Mesothelial cell of epicardium (in vitro differentiated cells): ENCODE results near the gene RAET1L. TPM values are rescaled to one million over a fixed set of nuclear protein-coding genes. Genes with fewer than 3 reads are reported as not detected.
A peak's percentile ranks its signal among the peaks of the same experiment; 100 is the strongest.
"Not testable (repeated sequence)": the region's sequence is repeated elsewhere in the genome, so short reads cannot be mapped to it uniquely, and the experiment has no call there.

Experiments
- DNase-seq, 2 experiments: peaks; one replicate each; pipeline ENCODE4 v3.0.0; 2021; ENCODE audit warnings: low spot score in 2 of 2; ENCODE audit not compliant: unreplicated experiment in 2 of 2
- H3K27ac Mint-ChIP-seq: 2 replicates; pipeline ENCODE4 v1.8.0; 2021; ENCODE audit warnings: mixed read lengths
- H3K27me3 Mint-ChIP-seq: 2 replicates; pipeline ENCODE4 v1.8.0; 2021; ENCODE audit warnings: low read depth, mixed read lengths
- H3K36me3 Mint-ChIP-seq: 2 replicates; pipeline ENCODE4 v1.8.0; 2021; ENCODE audit warnings: mixed read lengths
- H3K4me1 Mint-ChIP-seq: 2 replicates; pipeline ENCODE4 v1.8.0; 2021; ENCODE audit warnings: mixed read lengths
- H3K4me3 Mint-ChIP-seq: 2 replicates; pipeline ENCODE4 v1.8.0; 2021; ENCODE audit warnings: mild to moderate bottlenecking, moderate library complexity, mixed read lengths
- H3K9me3 Mint-ChIP-seq: 2 replicates; pipeline ENCODE4 v1.8.0; 2021; ENCODE audit warnings: mixed read lengths
- CTCF ChIP-seq: fragments of 200-600 bp; sonication (generic); IDR thresholded peaks from one replicate; pipeline ENCODE4 v1.5.0; 2021; ENCODE audit warnings: antibody characterized with exemption; ENCODE audit not compliant: unreplicated experiment
- total RNA-seq: library from RNA; stranded (reverse); gene quantifications from 3 replicates; pipeline ENCODE4 v1.2.1, GENCODE V29; 2021

RAET1L gene
- total RNA-seq, 1 donor from 2014 or later, result not detected

DNA sequence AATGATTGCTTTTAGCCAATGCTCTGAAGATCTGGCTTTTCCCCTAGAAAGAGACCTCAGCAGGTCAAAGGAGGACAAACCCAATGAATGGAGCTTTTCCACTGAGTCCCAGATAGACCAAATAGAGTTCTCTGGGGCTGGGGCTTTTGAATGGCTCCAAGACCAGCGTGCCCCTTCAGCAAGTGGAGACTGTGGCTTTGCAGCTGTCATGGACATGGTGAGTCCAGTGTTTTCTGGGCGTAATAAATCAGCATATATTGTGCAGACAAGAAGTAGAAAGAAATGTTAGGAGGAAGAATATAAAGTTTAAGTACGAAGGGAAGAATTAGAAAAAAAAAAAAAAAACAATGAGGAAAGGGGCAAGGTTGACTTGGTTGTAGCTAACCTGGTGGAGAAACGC is 33.5 kb downstream of the RAET1L start:
- Mint-ChIP-seq H3K36me3 (peaks cover 11% of the 10 kb centered on the region), H3K4me3 (no peak overlapping the region), H3K9me3 (peaks cover 16% of the 10 kb centered on the region), H3K27ac (no peak overlapping the region), H3K4me1 (peaks cover 16% of the 10 kb centered on the region), H3K27me3 (peaks cover 99% of the 10 kb centered on the region)
- TF ChIP-seq CTCF, result no peak
- peak in 1 of 2 experiments; percentile 5 for DNase-seq

- not testable (repeated sequence) for H3K27ac Mint-ChIP-seq
- peak overlapping the region; percentile 49 for H3K4me3 Mint-ChIP-seq
- H3K36me3 Mint-ChIP-seq, result peaks cover 11% of the 10 kb centered on the region
- peaks cover 99% of the 10 kb centered on the region for H3K27me3 Mint-ChIP-seq
- DNase-seq, result peak in 1 of 2 experiments; percentile 27
- peaks cover 16% of the 10 kb centered on the region for H3K9me3 Mint-ChIP-seq
- H3K4me1 Mint-ChIP-seq, result peaks cover 16% of the 10 kb centered on the region
These were observed 33.9 kb downstream of the RAET1L start for GRCh38 chr6:149991472-149991795.

- Mint-ChIP-seq H3K4me3 (peak overlapping the region; percentile 49), H3K36me3 (peaks cover 11% of the 10 kb centered on the region), H3K4me1 (peaks cover 16% of the 10 kb centered on the region), H3K9me3 (peaks cover 16% of the 10 kb centered on the region), H3K27me3 (peaks cover 99% of the 10 kb centered on the region), H3K27ac (no peak overlapping the region)
- no peak for TF ChIP-seq CTCF
- DNase-seq, result peak in 1 of 2 experiments; percentile 51
These were observed 34.5 kb downstream of the RAET1L start for GRCh38 chr6:149990661-149991471.

DNA sequence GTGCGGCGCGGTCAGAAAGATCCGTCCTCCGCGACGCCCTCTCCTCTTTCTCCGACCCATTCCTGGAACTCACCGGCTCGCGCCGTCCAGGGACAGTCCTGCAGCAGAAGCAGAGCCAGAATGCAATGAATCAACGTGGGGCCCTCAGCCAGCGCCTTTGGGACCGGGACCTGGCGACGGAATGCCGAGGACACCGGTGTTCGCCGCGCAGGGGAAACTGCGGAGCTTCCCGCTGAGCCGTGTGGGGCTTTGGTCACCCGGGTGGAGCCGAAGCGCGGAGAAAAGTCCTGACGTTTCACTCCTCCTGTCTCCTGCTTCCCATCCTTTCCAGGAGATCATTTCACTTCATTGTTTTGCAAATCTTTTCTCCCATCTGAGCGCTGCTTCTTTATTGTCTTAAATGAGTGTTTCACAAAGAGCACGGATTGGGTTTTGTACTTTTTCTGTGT is 35.1 kb downstream of the RAET1L start:
- Mint-ChIP-seq H3K4me1 (peaks cover 16% of the 10 kb centered on the region), H3K27ac (no peak overlapping the region), H3K36me3 (peaks cover 11% of the 10 kb centered on the region), H3K4me3 (peak overlapping the region; percentile 39), H3K9me3 (peaks cover 16% of the 10 kb centered on the region), H3K27me3 (peaks cover 99% of the 10 kb centered on the region)
- no peak for TF ChIP-seq CTCF
- peak in 1 of 2 experiments; percentile 41 for DNase-seq

DNA sequence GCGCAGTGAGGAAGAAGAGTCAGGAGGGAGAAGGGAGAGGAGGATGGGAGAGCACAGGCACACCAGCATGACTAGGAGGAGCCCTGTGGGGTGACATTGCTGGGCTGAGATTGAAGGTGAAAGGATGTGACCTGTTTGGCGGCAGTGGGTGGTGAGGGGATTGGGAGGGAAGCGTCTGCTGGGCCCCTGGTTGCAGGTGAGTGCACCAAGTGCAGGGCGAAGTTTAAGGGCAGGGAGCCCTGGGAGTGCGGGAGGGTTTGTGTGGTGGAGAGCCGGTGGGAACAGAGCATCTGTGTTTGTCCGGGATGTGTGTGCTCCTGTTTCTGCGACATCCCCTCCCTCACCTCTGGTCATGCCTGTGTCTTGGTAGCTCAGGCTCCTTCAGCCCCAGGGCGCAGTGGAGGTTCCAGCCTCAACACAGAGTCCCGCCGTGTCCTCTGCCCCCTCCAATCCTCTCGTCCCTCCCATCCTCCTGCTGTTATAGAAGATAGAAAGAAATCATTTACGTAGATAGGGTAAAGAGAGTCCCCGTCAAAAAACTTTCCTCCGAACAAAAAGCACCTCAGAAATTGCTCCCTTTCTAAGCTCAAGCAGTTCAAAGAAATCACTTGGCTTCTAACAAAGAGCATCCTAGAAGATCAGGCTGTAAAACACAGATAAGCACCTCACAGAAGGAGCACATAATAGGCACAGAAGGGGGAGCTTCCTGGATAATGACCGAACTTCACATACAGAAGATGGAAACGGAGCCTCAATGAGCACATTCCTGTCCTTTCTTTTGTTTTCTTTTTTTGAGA is 36.6 kb downstream of the RAET1L start:
- Mint-ChIP-seq H3K4me3 (no peak overlapping the region), H3K4me1 (peaks cover 16% of the 10 kb centered on the region), H3K27me3 (peaks cover 97% of the 10 kb centered on the region), H3K9me3 (peaks cover 16% of the 10 kb centered on the region), H3K27ac (no peak overlapping the region), H3K36me3 (peaks cover 11% of the 10 kb centered on the region)
- TF ChIP-seq CTCF, result no peak
- peak in 1 of 2 experiments; percentile 28 for DNase-seq
